HG02970 (cell line): ENCODE measurements around the gene AGAP1.
"Not testable (repeated sequence)": the region's sequence is repeated elsewhere in the genome, so short reads cannot be mapped to it uniquely, and the experiment has no call there.

ENCODE experiments used
- ATAC-seq: cut with Tn5 transposase; IDR thresholded peaks from one replicate; pipeline ENCODE4 v1.9.1; 2021; ENCODE audit warnings: mild to moderate bottlenecking, moderate library complexity, moderate number of reproducible peaks; ENCODE audit not compliant: unreplicated experiment, low FRiP score

Gene AGAP1

DNA sequence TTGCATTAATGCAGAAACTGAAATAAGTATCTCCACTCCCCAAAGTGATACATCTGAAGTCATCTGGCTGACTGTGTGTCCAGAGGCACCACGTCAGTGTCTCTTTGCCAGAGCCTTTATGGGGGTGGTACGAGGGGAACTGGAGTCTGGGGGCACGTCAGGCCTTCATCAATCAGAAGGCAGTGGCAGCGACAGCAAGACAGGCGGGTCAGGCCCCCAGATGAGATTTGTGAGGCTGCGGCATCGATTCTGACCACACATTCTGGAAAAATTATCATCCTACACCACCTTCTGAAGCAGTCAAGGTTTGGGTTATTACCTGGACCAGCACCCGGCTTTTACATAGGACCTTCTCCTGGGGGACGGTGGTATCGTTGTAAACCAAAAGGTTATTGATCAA lies 450.7 kb downstream of the AGAP1 start:
- ATAC-seq: no peak

DNA sequence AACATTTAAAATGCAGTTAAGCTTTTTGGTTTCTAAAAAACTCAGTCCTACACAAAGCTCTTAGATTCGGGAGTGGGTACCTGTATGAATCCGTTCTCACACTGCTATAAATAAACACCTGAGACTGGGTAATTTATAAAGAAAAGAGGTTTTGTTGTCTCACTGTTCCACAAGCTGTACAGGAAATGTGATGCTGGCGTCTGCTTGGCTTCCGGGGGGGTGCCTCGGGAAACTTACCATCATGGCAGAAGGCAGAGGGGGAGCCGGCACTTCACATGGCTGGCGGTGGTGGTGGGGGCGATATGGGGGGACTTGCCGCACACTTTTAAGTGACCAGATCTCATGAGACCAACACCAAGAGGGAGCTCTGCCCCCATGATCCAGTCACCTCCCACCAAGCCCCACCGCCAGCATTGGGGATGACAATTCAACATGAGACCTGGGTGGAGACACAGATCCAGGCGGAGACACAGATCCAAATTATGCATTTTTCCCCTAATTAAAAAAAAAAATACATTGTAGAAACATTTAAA lies 451.8 kb downstream of the AGAP1 start:
- ATAC-seq: no peak

DNA sequence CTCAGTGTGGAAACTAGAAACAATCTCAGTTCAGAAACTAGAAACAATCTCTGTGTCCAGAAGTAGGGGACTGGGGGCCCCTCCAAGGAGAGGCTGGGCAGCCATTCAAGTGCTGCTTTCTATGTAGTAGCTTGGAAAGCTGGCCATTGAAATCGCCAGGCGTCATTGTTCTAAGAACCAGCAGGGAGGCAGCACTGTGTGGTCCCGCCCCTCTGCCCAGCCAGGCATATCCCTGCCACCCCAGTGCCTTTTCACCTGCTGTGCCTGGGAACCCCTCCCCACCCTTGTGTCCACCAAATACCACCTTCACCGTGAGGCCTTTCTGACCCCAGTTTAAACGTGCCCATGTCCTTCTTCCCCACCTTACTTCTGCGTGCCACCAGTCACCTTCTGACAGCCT lies 452.7 kb downstream of the AGAP1 start:
- ATAC-seq: no peak

DNA sequence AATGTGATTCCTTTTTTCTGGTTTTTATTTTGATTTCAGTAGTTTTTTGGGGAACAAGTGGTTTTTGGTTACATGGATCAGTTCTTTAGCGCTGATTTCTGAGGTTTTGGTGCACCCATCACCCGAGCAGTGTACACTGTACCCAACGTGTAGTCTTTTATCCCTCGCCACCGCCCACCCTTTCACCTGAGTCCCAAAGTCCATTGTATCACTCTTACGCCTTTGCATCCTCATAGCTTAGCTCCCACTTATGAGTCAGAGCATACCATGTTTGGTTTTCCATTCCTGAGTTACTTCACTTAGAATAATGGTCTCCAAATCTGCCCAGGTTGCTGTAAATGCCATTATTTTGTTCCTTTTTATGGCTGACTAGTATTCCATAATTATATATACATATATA lies 453.2 kb downstream of the AGAP1 start:
- ATAC-seq: not testable (repeated sequence)

DNA sequence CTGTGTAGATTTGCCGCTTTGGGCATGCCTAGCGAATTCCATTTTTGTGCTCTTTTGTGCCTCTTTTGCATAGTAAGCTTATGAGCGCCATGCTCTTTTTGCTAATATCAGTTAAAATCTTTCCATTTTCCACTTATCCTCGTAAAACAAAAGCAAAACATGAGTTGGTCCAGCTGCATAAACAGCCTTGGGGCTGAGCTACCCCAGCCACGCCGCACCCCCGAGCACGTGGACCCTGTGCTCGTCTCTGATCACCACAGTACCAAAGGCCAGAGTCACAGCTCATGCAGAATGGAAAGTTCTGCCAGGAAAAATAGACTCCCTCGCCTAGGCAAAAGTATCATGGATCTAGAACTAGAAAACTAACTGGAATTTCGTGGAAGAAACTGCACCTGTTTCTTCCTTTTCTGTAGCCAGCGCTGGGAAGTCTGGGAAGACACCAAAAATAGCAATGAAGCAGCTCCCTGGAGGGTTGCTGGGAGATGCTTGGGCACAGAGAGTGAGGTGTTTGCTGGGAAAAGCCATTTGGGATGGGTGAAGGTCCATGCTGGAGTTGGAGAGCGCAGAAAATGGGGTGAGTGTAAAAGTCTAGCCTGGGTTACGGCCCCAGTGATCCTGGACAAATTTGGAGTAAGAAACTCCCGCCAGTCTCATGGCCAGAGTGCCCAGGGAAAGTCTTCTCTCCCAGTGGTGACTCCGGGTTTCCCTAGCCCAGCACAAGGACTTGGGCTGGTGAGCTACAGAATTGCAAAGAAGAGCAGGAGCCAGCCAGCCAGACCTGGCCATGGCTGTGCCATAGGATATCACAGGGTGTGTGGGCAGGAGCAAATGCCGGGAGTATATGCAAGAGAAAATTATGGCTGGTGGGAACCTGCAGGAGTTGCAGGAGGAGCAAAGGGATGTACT lies 456.0 kb downstream of the AGAP1 start:
- ATAC-seq: no peak

DNA sequence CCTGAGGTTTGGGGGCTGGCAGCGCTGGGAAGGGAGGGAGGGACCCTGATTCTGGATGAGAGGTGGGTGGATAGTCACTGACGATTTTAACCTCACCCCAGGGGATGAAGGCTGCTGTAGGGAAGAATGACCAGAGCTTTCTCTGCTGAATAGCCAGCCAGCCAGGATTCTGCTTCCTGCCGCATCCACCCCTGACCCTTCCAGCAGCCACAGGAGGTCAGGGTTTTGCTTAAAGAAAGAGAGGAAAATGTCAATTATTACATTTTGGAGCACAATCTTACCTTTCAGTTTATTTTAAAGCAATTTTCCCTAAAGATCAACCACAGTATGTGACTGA lies 456.6 kb downstream of the AGAP1 start:
- ATAC-seq: no peak

DNA sequence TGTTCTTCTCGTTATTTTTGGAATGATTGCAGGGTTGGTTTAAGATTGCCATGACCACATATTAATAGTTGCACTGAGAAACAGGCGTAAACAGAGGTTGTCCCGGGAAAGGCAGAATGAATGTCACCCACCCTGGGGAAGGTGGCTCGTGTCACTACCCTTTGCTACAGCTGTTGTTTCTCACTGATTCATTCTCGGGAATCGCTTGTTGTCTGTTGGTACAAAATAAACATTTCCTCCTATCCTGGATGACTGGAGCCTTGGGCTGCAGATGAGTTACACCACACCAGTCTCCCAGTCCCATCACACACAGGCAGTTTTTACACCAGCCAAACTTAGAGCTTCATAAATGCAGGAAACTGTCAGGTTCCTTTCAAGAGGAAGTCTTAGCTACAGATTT lies 457.6 kb downstream of the AGAP1 start:
- no peak for ATAC-seq

DNA sequence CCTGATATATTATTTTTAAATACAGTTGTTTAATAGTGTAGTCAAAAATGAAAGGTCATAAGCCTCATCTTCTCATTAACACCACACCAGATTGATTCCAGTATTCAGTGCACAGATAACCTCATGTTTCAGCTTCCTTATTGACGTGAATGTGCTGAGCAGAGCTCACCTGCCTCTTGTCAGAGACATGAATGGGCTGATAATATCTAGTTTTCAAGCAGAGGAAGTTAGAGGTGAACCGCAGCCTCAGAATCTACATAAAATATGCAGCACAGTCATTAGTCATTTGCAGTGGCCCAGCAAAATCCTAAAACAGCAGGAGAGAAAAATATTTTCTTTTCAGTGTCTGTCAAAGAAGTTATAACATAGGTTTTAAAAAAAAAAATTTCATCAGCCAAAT lies 458.1 kb downstream of the AGAP1 start:
- no peak for ATAC-seq

DNA sequence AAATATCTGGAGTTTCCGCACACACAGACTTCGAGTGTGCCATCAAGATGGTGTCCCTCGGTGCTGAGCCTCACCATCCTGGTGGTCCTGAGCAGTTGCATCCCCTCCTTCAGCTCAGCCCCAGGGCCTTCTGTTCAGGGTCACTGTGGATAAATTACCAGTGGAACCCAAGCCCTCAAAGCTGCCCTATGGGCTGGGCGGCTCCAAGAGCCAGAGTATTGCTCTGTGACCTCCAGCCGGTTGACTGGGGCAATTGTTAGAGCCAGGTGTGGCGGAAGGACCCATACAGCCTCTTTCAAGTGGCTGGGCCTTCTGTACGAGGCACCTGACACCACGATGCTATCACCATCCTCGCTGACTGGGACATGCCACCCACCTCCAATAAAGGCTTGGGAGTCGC lies 458.9 kb downstream of the AGAP1 start:
- no peak for ATAC-seq

DNA sequence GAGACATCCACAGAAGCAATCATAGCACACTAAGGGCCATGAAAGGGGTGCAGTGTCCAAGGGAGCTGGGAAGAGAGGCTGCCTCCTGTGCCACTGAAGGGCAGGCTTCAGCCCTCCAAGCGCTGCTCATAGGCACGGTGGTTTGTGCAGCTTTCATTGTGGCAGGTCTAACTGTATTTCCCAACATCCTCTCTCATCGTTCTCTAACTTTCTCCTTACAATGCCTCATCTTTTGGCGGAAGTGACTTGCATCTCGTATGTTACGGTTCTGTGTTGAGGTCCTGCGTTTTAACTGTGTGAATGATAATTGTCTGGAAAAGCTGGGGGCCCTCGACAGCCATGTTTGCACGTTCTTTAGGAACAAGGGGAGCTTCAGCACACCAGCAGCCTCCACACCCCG lies 460.4 kb downstream of the AGAP1 start:
- no peak for ATAC-seq

DNA sequence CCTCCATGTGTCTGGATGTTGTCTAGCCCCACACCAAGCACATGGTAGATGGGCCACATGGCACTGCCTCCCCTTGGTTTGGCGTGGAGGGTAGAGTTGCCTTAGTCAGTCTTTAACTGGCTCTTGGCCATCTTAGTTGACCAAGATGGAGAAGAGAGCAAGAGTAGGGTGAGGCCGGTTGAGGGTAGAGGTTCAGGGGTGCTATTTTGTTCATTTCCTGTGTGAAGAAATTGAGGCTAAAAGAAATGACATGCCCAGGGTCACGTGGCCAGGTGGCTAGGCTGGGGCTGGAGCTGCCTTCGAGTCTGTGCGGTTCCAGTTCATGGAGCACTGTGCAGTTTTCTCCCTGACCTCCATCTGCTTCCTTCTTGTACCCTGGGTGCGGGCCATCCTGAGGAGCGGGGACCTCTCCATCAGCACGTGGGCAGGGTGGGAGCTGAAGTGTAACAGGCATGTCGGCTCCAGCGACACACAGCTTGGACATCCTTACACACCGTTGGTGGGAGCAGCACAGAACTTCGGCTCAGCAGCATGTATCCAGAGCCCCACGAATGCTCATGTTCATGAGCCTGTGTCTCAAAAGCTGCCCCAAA lies 461.1 kb downstream of the AGAP1 start:
- ATAC-seq: no peak

DNA sequence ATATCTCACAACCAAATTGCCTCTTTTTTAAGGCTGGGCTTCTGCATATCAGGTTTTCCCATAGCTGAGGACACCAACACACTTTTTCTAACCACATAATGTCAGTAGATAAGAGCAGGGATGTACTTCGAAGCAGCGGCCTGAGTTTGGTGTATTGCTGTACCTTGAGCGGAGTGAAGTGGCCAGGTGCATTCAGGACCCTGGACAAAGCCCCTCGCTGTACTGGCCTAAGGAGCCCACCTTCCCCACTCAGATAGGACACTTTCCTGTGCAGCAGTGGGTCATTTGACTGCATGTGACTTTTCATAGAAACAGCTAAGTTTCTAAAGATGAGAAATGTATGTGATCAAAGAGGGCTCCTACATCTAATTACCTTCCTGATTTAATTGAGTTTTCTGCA lies 461.8 kb downstream of the AGAP1 start:
- ATAC-seq: no peak

DNA sequence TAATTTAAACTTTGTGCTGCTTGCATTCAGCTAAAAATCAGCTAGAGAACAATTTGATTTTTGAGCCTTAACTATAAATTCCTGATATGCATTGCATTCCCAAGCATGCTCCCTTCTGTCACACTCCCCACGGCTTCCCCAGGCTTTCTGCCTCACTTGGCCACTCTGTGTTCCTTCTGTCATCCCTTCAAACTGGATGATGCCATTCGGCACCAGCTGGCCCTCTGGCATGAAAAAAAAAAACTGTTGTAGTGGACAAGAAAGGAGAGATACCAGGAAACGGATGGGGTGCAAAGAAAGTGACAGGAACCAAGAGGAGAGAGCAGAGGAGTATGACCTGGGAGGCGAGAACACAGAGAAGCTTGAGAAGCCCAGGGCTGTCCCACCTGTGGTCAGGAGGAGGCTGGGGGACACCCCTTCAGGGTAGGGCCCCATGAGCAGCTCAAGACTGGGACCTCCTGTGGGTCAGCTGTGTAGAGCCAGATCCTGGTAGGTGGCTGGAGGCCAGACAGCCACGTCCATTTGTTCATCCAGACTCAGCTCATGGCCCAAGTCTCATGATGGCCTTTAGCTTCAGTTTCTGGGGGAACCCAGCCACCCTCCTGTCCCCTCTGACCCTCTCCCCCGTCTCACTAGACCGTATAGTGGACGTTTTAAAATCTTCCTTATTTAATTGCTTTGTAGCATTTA lies 462.6 kb downstream of the AGAP1 start:
- ATAC-seq: no peak

DNA sequence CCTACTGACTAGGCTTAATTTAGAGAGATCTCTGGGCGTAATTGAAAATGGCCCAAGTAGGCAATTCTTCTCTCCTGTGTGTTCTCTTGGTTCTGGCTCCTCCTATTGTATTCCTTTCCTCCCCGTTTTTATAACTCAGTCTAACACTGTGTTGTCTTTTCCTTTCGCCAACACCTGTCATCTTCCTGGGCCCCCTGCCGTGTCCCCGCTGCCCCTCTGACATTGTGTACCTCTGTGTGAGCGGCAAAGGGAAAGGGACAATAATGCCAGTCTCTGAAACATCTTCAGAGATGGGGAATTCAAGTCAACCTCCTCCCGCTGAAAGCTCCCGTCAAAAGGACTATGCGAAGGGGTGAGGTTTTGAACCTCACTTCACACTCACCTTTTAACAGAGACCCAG lies 463.4 kb downstream of the AGAP1 start:
- ATAC-seq: no peak

DNA sequence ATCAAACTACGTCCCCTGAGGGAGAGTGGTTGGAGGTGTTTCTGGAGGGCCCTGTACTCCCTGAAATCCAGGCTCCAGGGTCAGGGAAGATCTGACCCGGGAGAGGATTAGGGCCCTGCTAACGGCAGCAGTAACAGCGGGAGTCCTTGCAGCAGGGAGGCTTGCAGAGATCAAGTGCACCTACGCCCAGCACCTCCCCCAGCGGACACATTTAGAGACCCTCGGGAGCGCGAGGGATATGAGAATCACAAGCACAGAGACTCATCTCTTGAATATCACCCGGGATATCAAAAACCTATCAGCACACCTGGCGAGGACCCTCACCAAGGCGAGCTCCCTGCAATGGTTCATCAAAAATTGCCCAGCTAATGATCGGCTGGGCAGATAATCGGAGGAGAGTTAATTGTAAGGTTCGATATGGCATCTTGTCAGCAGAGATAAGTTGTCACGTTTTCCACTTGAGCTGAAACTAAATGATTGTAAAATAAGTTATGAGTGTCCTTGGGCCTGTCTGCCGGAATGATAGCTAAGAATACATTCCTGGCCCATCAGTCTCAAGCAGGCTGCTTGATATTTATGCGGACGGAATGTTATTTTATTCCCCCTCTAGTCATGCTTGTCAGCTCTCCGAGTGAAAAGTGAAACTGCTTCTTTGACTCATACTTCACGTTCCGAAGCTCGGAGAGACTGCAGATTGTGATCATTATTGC lies 464.5 kb downstream of the AGAP1 start:
- ATAC-seq: no peak

DNA sequence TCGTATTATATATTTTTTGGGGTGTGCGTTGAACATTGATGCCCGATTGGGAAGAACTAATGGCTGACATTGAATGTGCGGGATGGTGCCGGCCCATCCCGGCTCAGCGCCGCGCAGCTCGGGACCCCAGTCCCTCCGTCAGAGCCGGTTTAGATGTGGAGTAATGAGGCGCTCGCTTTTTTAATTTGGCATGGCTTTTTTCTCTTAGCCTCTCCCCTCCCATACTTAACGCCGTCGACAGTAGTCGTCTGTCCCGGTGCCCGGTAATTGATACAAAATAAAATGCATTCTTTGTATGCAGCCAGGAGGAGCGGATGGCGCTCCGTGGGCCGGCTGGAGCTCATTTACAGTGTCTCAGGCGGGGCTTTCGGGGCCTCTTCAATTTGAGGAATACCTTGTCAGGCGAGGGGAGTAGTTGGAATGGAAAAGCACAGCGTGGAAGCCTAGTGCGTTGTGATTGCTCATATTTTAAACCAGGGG lies 465.1 kb downstream of the AGAP1 start:
- no peak for ATAC-seq

DNA sequence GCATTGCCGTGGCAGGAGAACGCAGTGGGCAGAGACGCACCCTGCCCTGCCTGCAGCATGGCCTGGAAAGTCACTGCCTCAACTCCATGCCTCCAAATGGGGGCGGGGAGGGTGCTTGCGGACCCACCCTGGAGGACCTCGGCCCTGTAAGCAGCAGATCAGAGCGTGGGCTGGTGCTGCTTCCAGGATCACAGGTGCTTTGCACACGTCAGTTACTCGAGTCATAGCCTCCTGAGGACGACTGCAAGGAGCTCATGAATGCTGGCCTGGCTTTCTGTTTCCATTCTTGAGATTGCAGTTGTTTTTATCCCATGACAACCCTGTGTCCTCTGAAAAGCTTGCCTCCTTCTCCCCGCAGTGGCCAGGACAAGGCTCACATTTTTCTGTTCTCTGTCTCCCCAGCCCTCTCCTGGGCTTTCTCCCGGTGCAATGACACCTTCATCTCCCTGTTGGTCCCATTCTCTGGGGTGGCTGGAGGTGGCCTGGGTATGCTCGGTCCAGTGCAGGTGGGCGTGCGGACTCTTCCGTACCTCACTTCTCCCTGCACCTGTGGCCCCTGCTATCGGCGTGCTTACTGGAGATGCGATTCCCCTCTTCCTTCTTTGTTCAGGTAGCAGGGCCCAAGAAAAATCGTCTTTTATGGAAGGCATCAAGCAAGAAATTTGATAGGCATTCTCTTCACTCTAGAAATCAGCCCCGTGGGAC lies 466.3 kb downstream of the AGAP1 start:
- ATAC-seq: no peak

DNA sequence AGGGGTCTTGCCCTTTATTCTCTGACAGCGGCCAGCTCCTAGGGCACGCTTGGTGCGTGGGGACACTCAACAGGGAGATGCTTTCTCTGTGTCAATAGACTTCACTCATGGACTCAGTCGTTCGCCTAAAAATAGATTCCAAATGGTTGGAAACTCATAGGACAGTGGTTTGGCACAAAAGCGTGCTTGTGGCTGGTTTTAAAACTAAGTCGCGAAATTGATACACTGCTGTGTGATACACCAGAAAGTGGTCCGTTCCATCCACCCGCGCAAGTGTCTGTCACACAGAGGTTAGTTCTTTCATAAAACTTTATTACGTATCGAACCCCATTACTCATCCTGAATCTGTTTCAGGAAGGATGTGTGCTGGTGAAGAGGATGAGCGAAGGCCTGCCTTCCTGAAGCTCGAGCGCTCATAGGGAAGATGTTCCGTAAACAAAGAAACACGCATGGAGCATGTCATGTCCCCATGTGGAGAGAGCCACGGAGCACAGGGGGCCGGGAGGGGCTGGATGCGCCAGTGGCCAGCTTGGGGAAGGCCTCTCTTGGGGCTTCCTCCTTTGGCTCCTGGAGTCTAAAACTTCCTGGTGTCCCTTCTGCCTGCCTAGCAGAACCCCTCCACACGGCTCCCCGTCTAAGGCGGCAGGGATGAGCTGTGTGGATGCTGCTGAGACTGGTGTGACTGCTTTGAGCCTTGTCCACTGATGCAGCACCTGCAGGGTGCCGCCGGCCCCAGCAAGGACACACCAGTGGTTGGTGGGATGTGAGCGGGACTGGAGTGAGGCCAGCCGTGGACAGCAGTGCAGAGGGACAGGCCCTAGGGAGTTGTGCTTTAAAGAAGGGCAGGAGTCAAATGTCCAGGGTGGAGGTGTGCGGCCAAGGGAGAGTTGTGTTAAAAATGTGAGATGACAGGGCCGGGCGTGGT lies 467.1 kb downstream of the AGAP1 start:
- ATAC-seq: no peak

DNA sequence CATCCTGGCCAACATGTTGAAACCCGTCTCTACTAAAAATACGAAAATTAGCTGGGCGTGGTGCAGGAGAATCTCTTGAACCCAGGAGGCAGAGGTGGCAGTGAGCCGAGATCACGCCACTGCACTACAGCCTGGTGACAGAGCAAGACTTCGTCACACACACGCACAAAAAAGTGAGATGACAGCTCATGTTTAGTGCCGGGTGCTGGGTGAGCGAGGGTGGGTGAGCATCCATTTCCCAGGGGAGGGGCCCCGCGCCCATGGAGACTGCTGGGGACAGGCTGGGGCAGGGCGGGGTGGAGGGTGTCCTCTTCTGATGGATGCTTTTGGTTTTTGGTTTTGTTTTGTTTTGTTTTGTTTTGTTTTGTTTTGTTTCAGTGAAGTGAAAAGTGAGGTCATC lies 467.9 kb downstream of the AGAP1 start:
- ATAC-seq: no peak
